KMS-11 (cell line): ENCODE results near the gene MAP2K5.

ENCODE experiments used
- H2AFZ ChIP-seq: fragments of 200-600 bp; sonication (generic); 2 replicates; pipeline ENCODE4 v1.6.1; 2016; ENCODE audit warnings: antibody characterized with exemption, mixed run types, low read depth
- H3K27ac ChIP-seq: fragments of 200-600 bp; sonication (generic); 2 replicates; pipeline ENCODE4 v1.6.1; 2016; ENCODE audit warnings: mild to moderate bottlenecking, mixed run types
- H3K27me3 ChIP-seq: fragments of 200-600 bp; sonication (generic); 2 replicates; pipeline ENCODE4 v1.6.1; 2017; ENCODE audit warnings: mild to moderate bottlenecking, low read depth, mixed run types, moderate library complexity; ENCODE audit not compliant: insufficient read depth
- H3K36me3 ChIP-seq: fragments of 200-600 bp; sonication (generic); 2 replicates; pipeline ENCODE4 v1.6.1; 2017; ENCODE audit warnings: mild to moderate bottlenecking, mixed run types; ENCODE audit not compliant: insufficient read depth
- H3K4me1 ChIP-seq: fragments of 200-600 bp; sonication (generic); 2 replicates; pipeline ENCODE4 v1.6.1; 2016; ENCODE audit warnings: mild to moderate bottlenecking, low read depth, mixed run types; ENCODE audit not compliant: poor library complexity, severe bottlenecking
- H3K4me2 ChIP-seq: fragments of 200-600 bp; sonication (generic); 2 replicates; pipeline ENCODE4 v1.7.0; 2016; ENCODE audit warnings: mild to moderate bottlenecking, mixed run types
- H3K4me3 ChIP-seq: fragments of 200-600 bp; sonication (generic); IDR thresholded peaks from 2 replicates; pipeline ENCODE4 v1.6.1; 2017; ENCODE audit warnings: low read depth, low read length, mixed read lengths; ENCODE audit not compliant: insufficient read depth
- H3K79me2 ChIP-seq: fragments of 200-600 bp; sonication (generic); 2 replicates; pipeline ENCODE4 v1.6.1; 2016; ENCODE audit warnings: low read depth, mixed run types; ENCODE audit not compliant: insufficient read depth
- H3K9ac ChIP-seq: fragments of 200-600 bp; sonication (generic); 2 replicates; pipeline ENCODE4 v1.6.1; 2016; ENCODE audit warnings: mild to moderate bottlenecking, mixed run types
- H4K20me1 ChIP-seq: fragments of 200-600 bp; sonication (generic); 2 replicates; pipeline ENCODE4 v1.6.1; 2016; ENCODE audit warnings: mild to moderate bottlenecking, mixed run types; ENCODE audit not compliant: insufficient read depth
- CTCF ChIP-seq: fragments of 200-600 bp; sonication (generic); conservative IDR thresholded peaks from 2 replicates; pipeline ENCODE4 v1.6.1; 2017; ENCODE audit warnings: low read depth, mild to moderate bottlenecking, antibody characterized with exemption, low read length, moderate library complexity, mixed read lengths

The MAP2K5 gene

GRCh38 chr15:67504056-67504455 is 38.4 kb upstream of the MAP2K5 start:
- H3K4me3 ChIP-seq, result no peak overlapping the region
- H3K4me2 ChIP-seq, result no peak overlapping the region
- no peaks in the 10 kb centered on the region for H3K79me2 ChIP-seq
- H3K4me1 ChIP-seq, result no peaks in the 10 kb centered on the region
- H4K20me1 ChIP-seq, result no peaks in the 10 kb centered on the region
- no peak overlapping the region for H3K9ac ChIP-seq
- no peaks in the 10 kb centered on the region for H3K27me3 ChIP-seq
- TF ChIP-seq CTCF, result no peak
- no peak overlapping the region for H3K27ac ChIP-seq
- H3K36me3 ChIP-seq, result no peaks in the 10 kb centered on the region
- no peak overlapping the region for H2AFZ ChIP-seq

- H3K9ac ChIP-seq, result no peak overlapping the region
- no peak overlapping the region for H3K4me3 ChIP-seq
- TF ChIP-seq CTCF, result no peak
- H3K27me3 ChIP-seq, result no peaks in the 10 kb centered on the region
- H3K4me1 ChIP-seq, result no peaks in the 10 kb centered on the region
- H3K4me2 ChIP-seq, result no peak overlapping the region
- no peaks in the 10 kb centered on the region for H3K36me3 ChIP-seq
- H4K20me1 ChIP-seq, result no peaks in the 10 kb centered on the region
- H3K27ac ChIP-seq, result no peak overlapping the region
- no peak overlapping the region for H2AFZ ChIP-seq
- H3K79me2 ChIP-seq, result no peaks in the 10 kb centered on the region
Measured at GRCh38 chr15:67504796-67505195, 37.7 kb upstream of the MAP2K5 start.

GRCh38 chr15:67505675-67506572 is 36.6 kb upstream of the MAP2K5 start:
- no peaks in the 10 kb centered on the region for H3K27me3 ChIP-seq
- no peaks in the 10 kb centered on the region for H3K36me3 ChIP-seq
- H3K4me2 ChIP-seq, result no peak overlapping the region
- H4K20me1 ChIP-seq, result no peaks in the 10 kb centered on the region
- TF ChIP-seq CTCF, result no peak
- H3K4me3 ChIP-seq, result no peak overlapping the region
- no peak overlapping the region for H3K27ac ChIP-seq
- H2AFZ ChIP-seq, result no peak overlapping the region
- H3K9ac ChIP-seq, result no peak overlapping the region
- H3K4me1 ChIP-seq, result no peaks in the 10 kb centered on the region
- H3K79me2 ChIP-seq, result no peaks in the 10 kb centered on the region

- H3K4me3 ChIP-seq, result no peak overlapping the region
- H3K36me3 ChIP-seq, result no peaks in the 10 kb centered on the region
- no peak overlapping the region for H3K27ac ChIP-seq
- H3K4me1 ChIP-seq, result no peaks in the 10 kb centered on the region
- no peaks in the 10 kb centered on the region for H4K20me1 ChIP-seq
- no peak overlapping the region for H3K4me2 ChIP-seq
- no peak overlapping the region for H2AFZ ChIP-seq
- no peak overlapping the region for H3K9ac ChIP-seq
- no peaks in the 10 kb centered on the region for H3K27me3 ChIP-seq
- H3K79me2 ChIP-seq, result no peaks in the 10 kb centered on the region
- TF ChIP-seq CTCF, result no peak
Measured at GRCh38 chr15:67506775-67507747, 35.4 kb upstream of the MAP2K5 start.
